ENCODE results near the gene ADGRD2.

The ADGRD2 gene

GRCh38 chr9:124512806-124513204 lies 62.6 kb downstream of the ADGRD2 start:
- TF ChIP-seq LEF1 (IDR thresholded peaks at IDR 0.05; ENCODE audit: borderline replicate concordance) (no peak), FOXK2 (IDR thresholded peaks at IDR 0.05) (no peak), BHLHE40 (IDR thresholded peaks at IDR 0.05; ENCODE audit: borderline replicate concordance) (no peak), ZNF384 (IDR thresholded peaks at IDR 0.05) (no peak), ARNT (IDR thresholded peaks at IDR 0.05) (no peak), ELF4 (IDR thresholded peaks at IDR 0.05) (no peak), NFRKB (IDR thresholded peaks at IDR 0.05) (no peak), FOXA1 (IDR thresholded peaks at IDR 0.05) (no peak), L3MBTL2 (conservative IDR thresholded peaks at IDR 0.05) (no peak), HDGF (IDR thresholded peaks at IDR 0.05; ENCODE audit: borderline replicate concordance) (no peak), FOXM1 (IDR thresholded peaks at IDR 0.05; ENCODE audit: borderline replicate concordance) (no peak), TARDBP (IDR thresholded peaks at IDR 0.05) (no peak), SUZ12 (IDR thresholded peaks at IDR 0.05) (no peak), SP1 (IDR thresholded peaks at IDR 0.05) (no peak), CTBP1 (IDR thresholded peaks at IDR 0.05; ENCODE audit: borderline replicate concordance) (no peak), PKNOX1 (IDR thresholded peaks at IDR 0.05) (no peak)
- ChIA-PET POLR2A (no interaction called here), CTCF (no interaction called here)
- no peak for DNase-seq (ENCODE audit: extremely low spot score)

GRCh38 chr9:124513376-124513994 lies 63.2 kb downstream of the ADGRD2 start:
- TF ChIP-seq FOXA1 (IDR thresholded peaks at IDR 0.05) (no peak), SP1 (IDR thresholded peaks at IDR 0.05) (no peak), FOXM1 (IDR thresholded peaks at IDR 0.05; ENCODE audit: borderline replicate concordance) (no peak), CTBP1 (IDR thresholded peaks at IDR 0.05; ENCODE audit: borderline replicate concordance) (no peak), HDGF (IDR thresholded peaks at IDR 0.05; ENCODE audit: borderline replicate concordance) (no peak), BHLHE40 (IDR thresholded peaks at IDR 0.05; ENCODE audit: borderline replicate concordance) (no peak), ZNF384 (IDR thresholded peaks at IDR 0.05) (no peak)
- ChIA-PET CTCF (interaction anchor here (0.7 to 0.9 kb wide), 2 partner anchors 23 to 37 kb away, joined by 3 read pairs; no protein-coding TSS in a partner anchor), POLR2A (no interaction called here)
- no peak for DNase-seq (ENCODE audit: extremely low spot score)

DNA sequence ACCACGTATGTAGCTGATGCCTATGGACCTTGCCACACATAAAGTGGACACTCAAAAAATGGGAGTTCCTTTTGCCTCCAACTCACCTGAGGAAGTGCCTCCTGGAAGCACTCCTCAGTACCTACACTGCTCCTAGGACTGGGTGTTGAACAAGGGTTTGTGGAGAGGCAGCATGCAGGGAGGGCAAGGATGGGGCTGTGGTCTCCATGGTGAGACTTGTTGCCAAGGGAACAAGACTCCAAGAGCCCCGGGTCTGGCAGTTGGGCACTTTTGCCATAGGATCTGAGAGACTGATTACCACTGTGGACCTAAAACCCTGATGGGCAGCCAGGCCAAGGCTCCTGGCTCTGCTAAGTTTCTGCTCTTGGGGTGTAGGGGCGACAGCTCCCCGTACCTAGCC lies 63.9 kb downstream of the ADGRD2 start:
- no peak for TF ChIP-seq PKNOX1 (IDR thresholded peaks at IDR 0.05)
- no peak for TF ChIP-seq BHLHE40 (IDR thresholded peaks at IDR 0.05; ENCODE audit: borderline replicate concordance)
- TF ChIP-seq LEF1 (IDR thresholded peaks at IDR 0.05; ENCODE audit: borderline replicate concordance): no peak
- no peak for TF ChIP-seq ELF4 (IDR thresholded peaks at IDR 0.05)
- TF ChIP-seq ZNF384 (IDR thresholded peaks at IDR 0.05): no peak
- ChIA-PET POLR2A (interaction anchor here (0.6 kb wide), 1 partner anchor 144 kb away, joined by 3 read pairs; no protein-coding TSS in a partner anchor), CTCF (interaction anchor here (0.9 kb wide), 1 partner anchor 23 kb away, joined by 3 read pairs; no protein-coding TSS in a partner anchor)
- no peak for DNase-seq (ENCODE audit: extremely low spot score)

DNA sequence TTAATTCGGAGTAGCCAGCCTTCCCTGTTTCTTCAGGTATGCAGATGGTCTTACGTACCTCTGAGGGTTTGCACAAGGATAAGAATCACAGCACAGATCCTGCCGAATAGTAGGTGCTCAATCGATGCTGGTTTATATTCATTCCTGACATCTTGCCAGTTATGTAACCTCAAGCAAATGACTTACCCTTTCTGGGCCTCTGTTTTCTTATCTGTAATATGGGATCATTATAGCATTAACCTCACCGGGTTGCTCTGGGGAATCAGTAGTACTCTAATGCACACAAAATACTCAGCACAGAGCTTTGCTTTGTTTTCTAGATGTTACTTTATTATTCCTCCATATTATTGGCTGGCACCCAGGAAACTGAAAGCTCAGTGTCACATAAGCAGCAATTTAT lies 64.6 kb downstream of the ADGRD2 start:
- TF ChIP-seq LEF1 (IDR thresholded peaks at IDR 0.05; ENCODE audit: borderline replicate concordance) (no peak), BHLHE40 (IDR thresholded peaks at IDR 0.05; ENCODE audit: borderline replicate concordance) (no peak), HDGF (IDR thresholded peaks at IDR 0.05; ENCODE audit: borderline replicate concordance) (no peak), NFRKB (IDR thresholded peaks at IDR 0.05) (no peak), SUZ12 (IDR thresholded peaks at IDR 0.05) (no peak), FOXA1 (IDR thresholded peaks at IDR 0.05) (no peak), ZNF384 (IDR thresholded peaks at IDR 0.05) (no peak)
- CTCF ChIA-PET: no interaction called here
- POLR2A ChIA-PET: no interaction called here
- no peak for DNase-seq (ENCODE audit: extremely low spot score)

DNA sequence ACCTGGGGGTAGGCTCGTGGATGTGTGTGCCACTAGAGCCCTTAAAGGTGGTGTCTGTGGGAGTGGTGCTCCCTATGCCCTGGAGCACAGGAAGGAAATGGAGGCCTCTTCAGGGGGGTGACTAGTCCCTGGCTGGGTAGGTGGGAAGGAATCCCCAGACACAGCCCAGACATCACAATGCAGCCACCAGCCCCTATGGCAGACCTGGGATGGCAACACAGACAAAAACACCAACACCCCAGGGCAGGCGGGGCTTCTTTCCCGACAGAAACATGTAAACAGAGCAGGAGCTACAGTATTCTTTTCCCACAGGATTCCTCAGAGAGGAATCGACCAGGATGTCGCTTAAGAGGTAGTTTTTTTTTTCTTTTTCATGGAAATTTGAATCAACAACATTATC lies 67.3 kb downstream of the ADGRD2 start:
- CTCF ChIA-PET: interaction anchor here (1.4 kb wide), 1 partner anchor 34 kb away, joined by 3 read pairs; no protein-coding TSS in a partner anchor
- POLR2A ChIA-PET: no interaction called here
- DNase-seq (ENCODE audit: extremely low spot score): no peak
- no peak for TF ChIP-seq SUZ12 (IDR thresholded peaks at IDR 0.05)
- TF ChIP-seq ZNF384 (IDR thresholded peaks at IDR 0.05): no peak
- no peak for TF ChIP-seq TARDBP (IDR thresholded peaks at IDR 0.05)
- TF ChIP-seq NFRKB (IDR thresholded peaks at IDR 0.05): no peak
- no peak for TF ChIP-seq LEF1 (IDR thresholded peaks at IDR 0.05; ENCODE audit: borderline replicate concordance)
- no peak for TF ChIP-seq FOXM1 (IDR thresholded peaks at IDR 0.05; ENCODE audit: borderline replicate concordance)
- TF ChIP-seq FOXA1 (IDR thresholded peaks at IDR 0.05): no peak
- TF ChIP-seq HDGF (IDR thresholded peaks at IDR 0.05; ENCODE audit: borderline replicate concordance): no peak
- no peak for TF ChIP-seq L3MBTL2 (conservative IDR thresholded peaks at IDR 0.05)
- no peak for TF ChIP-seq PKNOX1 (IDR thresholded peaks at IDR 0.05)
- TF ChIP-seq BHLHE40 (IDR thresholded peaks at IDR 0.05; ENCODE audit: borderline replicate concordance): no peak
- no peak for TF ChIP-seq ARNT (IDR thresholded peaks at IDR 0.05)

- TF ChIP-seq SUZ12 (IDR thresholded peaks at IDR 0.05) (no peak), PKNOX1 (IDR thresholded peaks at IDR 0.05) (no peak), FOXK2 (IDR thresholded peaks at IDR 0.05) (no peak), ELF4 (IDR thresholded peaks at IDR 0.05) (no peak), LEF1 (IDR thresholded peaks at IDR 0.05; ENCODE audit: borderline replicate concordance) (no peak), CTBP1 (IDR thresholded peaks at IDR 0.05; ENCODE audit: borderline replicate concordance) (no peak), NFRKB (IDR thresholded peaks at IDR 0.05) (no peak), SP1 (IDR thresholded peaks at IDR 0.05) (no peak), ARNT (IDR thresholded peaks at IDR 0.05) (no peak), HDGF (IDR thresholded peaks at IDR 0.05; ENCODE audit: borderline replicate concordance) (no peak), FOXA1 (IDR thresholded peaks at IDR 0.05) (no peak), TARDBP (IDR thresholded peaks at IDR 0.05) (no peak), ZNF384 (IDR thresholded peaks at IDR 0.05) (no peak), BHLHE40 (IDR thresholded peaks at IDR 0.05; ENCODE audit: borderline replicate concordance) (no peak), L3MBTL2 (conservative IDR thresholded peaks at IDR 0.05) (no peak), FOXM1 (IDR thresholded peaks at IDR 0.05; ENCODE audit: borderline replicate concordance) (no peak)
- ChIA-PET POLR2A (no interaction called here), CTCF (interaction anchor here (1.4 kb wide), 1 partner anchor 34 kb away, joined by 3 read pairs; no protein-coding TSS in a partner anchor)
- no peak for DNase-seq (ENCODE audit: extremely low spot score)
These were observed 67.9 kb downstream of the ADGRD2 start for GRCh38 chr9:124518116-124518515.
